T follicular helper cell (primary cell): Measurements from ENCODE around the gene ADAMTSL1.

Experiments
- DNase-seq: peaks from one replicate; pipeline ENCODE4 v3.0.0-alpha.2; 2020; ENCODE audit warnings: low read depth

ADAMTSL1 gene

GRCh38 chr9:18936094-18936871 is 462.3 kb downstream of the ADAMTSL1 start:
- DNase-seq = no peak

- no peak for DNase-seq
Observed at GRCh38 chr9:18939943-18940342, 466.0 kb downstream of the ADAMTSL1 start.

- DNase-seq = no peak
Observed at GRCh38 chr9:18941060-18941740, 467.2 kb downstream of the ADAMTSL1 start.

GRCh38 chr9:18942801-18943200 is 468.8 kb downstream of the ADAMTSL1 start:
- no peak for DNase-seq

- DNase-seq = no peak
Observed at GRCh38 chr9:18947892-18948339, 474.0 kb downstream of the ADAMTSL1 start.

- no peak for DNase-seq
Observed at GRCh38 chr9:18951936-18952335, 478.0 kb downstream of the ADAMTSL1 start.

GRCh38 chr9:18955626-18956025 is 481.7 kb downstream of the ADAMTSL1 start:
- DNase-seq = no peak
